GM23248 (cell line): ENCODE data around the gene ZNF521. TPM values are rescaled to one million over a fixed set of nuclear protein-coding genes. Genes with fewer than 3 reads are reported as not detected.

ENCODE experiments used
- DNase-seq: peaks from one replicate; pipeline ENCODE4 v3.0.0-alpha.2; 2015
- H2AFZ ChIP-seq: fragments of 200-600 bp; sonication (generic); 2 replicates; pipeline ENCODE4 v1.6.1; 2016; ENCODE audit warnings: antibody characterized with exemption
- H3F3A ChIP-seq: fragments of 200-600 bp; sonication (generic); 2 replicates; pipeline ENCODE4 v1.6.1; 2016; ENCODE audit warnings: mild to moderate bottlenecking, antibody characterized with exemption, mixed run types; ENCODE audit not compliant: insufficient read depth
- H3K27ac ChIP-seq: fragments of 200-600 bp; sonication (generic); 2 replicates; pipeline ENCODE4 v1.5.1; 2016; ENCODE audit warnings: mild to moderate bottlenecking
- H3K27me3 ChIP-seq: fragments of 200-600 bp; sonication (generic); replicated peaks from 2 replicates; pipeline ENCODE4 v1.6.1; 2016; ENCODE audit warnings: mild to moderate bottlenecking; ENCODE audit not compliant: insufficient read depth
- H3K36me3 ChIP-seq: fragments of 200-600 bp; sonication (generic); 2 replicates; pipeline ENCODE4 v1.6.1; 2016; ENCODE audit warnings: low read depth, mild to moderate bottlenecking
- H3K4me1 ChIP-seq: fragments of 200-600 bp; sonication (generic); 2 replicates; pipeline ENCODE4 v1.6.1; 2016; ENCODE audit warnings: mild to moderate bottlenecking; ENCODE audit not compliant: insufficient read depth
- H3K4me2 ChIP-seq: fragments of 200-600 bp; sonication (generic); one replicate; pipeline ENCODE4 v1.6.1; 2016; ENCODE audit warnings: mild to moderate bottlenecking; ENCODE audit not compliant: unreplicated experiment
- H3K4me3 ChIP-seq: fragments of 200-600 bp; sonication (generic); 2 replicates; pipeline ENCODE4 v1.5.1; 2016; ENCODE audit warnings: mild to moderate bottlenecking
- H3K79me2 ChIP-seq: fragments of 200-600 bp; sonication (generic); 2 replicates; pipeline ENCODE4 v1.6.1; 2016; ENCODE audit warnings: mild to moderate bottlenecking; ENCODE audit not compliant: insufficient read depth
- H3K9ac ChIP-seq: fragments of 200-600 bp; sonication (generic); 2 replicates; pipeline ENCODE4 v1.6.1; 2016; ENCODE audit warnings: mild to moderate bottlenecking
- H3K9me2 ChIP-seq: fragments of 200-600 bp; sonication (generic); 2 replicates; pipeline ENCODE4 v1.6.1; 2016; ENCODE audit warnings: mixed run types, mild to moderate bottlenecking, moderate library complexity; ENCODE audit not compliant: insufficient read depth
- H3K9me3 ChIP-seq: fragments of 200-600 bp; sonication (generic); one replicate; pipeline ENCODE4 v1.6.1; 2017; ENCODE audit warnings: low read depth
- H4K20me1 ChIP-seq: fragments of 200-600 bp; sonication (generic); 2 replicates; pipeline ENCODE4 v1.6.0; 2016; ENCODE audit not compliant: insufficient read depth
- EZH2 ChIP-seq: fragments of 200-600 bp; sonication (generic); IDR thresholded peaks from 2 replicates; pipeline ENCODE4 v1.6.1; 2018; ENCODE audit warnings: antibody characterized with exemption, mild to moderate bottlenecking; ENCODE audit not compliant: insufficient read depth, poor library complexity, severe bottlenecking
- EZH2phosphoT487 ChIP-seq: fragments of 200-600 bp; sonication (generic); IDR thresholded peaks from 2 replicates; pipeline ENCODE4 v1.6.1; 2018; ENCODE audit warnings: antibody characterized with exemption, moderate library complexity, mild to moderate bottlenecking, low read depth; ENCODE audit not compliant: insufficient read depth
- WGBS, 2 experiments: methylation state at CpG; one replicate each; pipeline ENCODE4 v1.1.6; 2015 to 2017; ENCODE audit warnings: low lambda C conversion rate in 2 of 2, low coverage in 1 of 2; ENCODE audit errors: missing lambda C conversion rate in 2 of 2; 5-methylcytosine and 5-hydroxymethylcytosine counted together
- in situ Hi-C: fragments of 300-500 bp; cut with MboI; formaldehyde crosslinking; loops from 2 replicates; pipeline ENCODE4 v1.15.0; 2020
- polyA plus RNA-seq: library from polyadenylated mRNA; unstranded; fragments of >200 nt; fragmentation: Nextera tagmentation; extraction: Ambion mirVana; gene quantifications from 2 replicates; pipeline ENCODE4 v1.2.1, GENCODE V29; 2016
- total RNA-seq: library from RNA; depleted of rRNA; stranded (reverse); fragments of >200 nt; shearing (Covaris generic); gene quantifications from 2 replicates; pipeline ENCODE4 v1.2.3, GENCODE V29; 2014

ZNF521 gene
- total and polyA plus RNA-seq, 2 experiments from 2014 or later: 7.8 to 17.9 TPM

- H3K9ac ChIP-seq: no peak overlapping the region
- TF ChIP-seq EZH2phosphoT487 (no peak), EZH2 (no peak)
- no peak overlapping the region for H3K27ac ChIP-seq
- no peak overlapping the region for H3K4me3 ChIP-seq
- no peaks in the 10 kb centered on the region for H4K20me1 ChIP-seq
- no peaks in the 10 kb centered on the region for H3K9me2 ChIP-seq
- no peaks in the 10 kb centered on the region for H3F3A ChIP-seq
- no peaks in the 10 kb centered on the region for H3K9me3 ChIP-seq
- peaks cover 7% of the 10 kb centered on the region; the same call in 1 of the 2 replicates for H3K4me1 ChIP-seq
- no peaks in the 10 kb centered on the region for H3K79me2 ChIP-seq
- no peaks in the 10 kb centered on the region for H3K27me3 ChIP-seq
- H3K4me2 ChIP-seq: no peak overlapping the region
- in situ Hi-C loops: no loop called here
- 97% methylated on average over 1 of the region's 1 CpG for WGBS, 2 experiments
- no peaks in the 10 kb centered on the region; the same call in 1 of the 2 replicates for H3K36me3 ChIP-seq
- DNase-seq: no peak
- H2AFZ ChIP-seq: no peak overlapping the region
Measured at GRCh38 chr18:25126751-25127150, 225.2 kb downstream of the ZNF521 start.

- no peaks in the 10 kb centered on the region for H3K79me2 ChIP-seq
- in situ Hi-C loops: no loop called here
- no peaks in the 10 kb centered on the region for H3F3A ChIP-seq
- no peak for DNase-seq
- no peak overlapping the region for H3K27ac ChIP-seq
- no peak overlapping the region for H3K4me2 ChIP-seq
- no peak overlapping the region for H3K9ac ChIP-seq
- no peak overlapping the region for H3K4me3 ChIP-seq
- H3K4me1 ChIP-seq: peaks cover 7% of the 10 kb centered on the region; the same call in 1 of the 2 replicates
- TF ChIP-seq EZH2 (no peak), EZH2phosphoT487 (no peak)
- no peaks in the 10 kb centered on the region for H4K20me1 ChIP-seq
- H3K36me3 ChIP-seq: no peaks in the 10 kb centered on the region; the same call in 1 of the 2 replicates
- no peaks in the 10 kb centered on the region for H3K9me2 ChIP-seq
- H3K27me3 ChIP-seq: no peaks in the 10 kb centered on the region
- no peak overlapping the region for H2AFZ ChIP-seq
- WGBS, 2 experiments: 95 to 96% methylated on average over 1 of the region's 1 CpG
- H3K9me3 ChIP-seq: no peaks in the 10 kb centered on the region
Measured at GRCh38 chr18:25125680-25126079, 226.3 kb downstream of the ZNF521 start.

- Histone ChIP-seq H3K36me3 (no peaks in the 10 kb centered on the region; the same call in 1 of the 2 replicates), H3K79me2 (no peaks in the 10 kb centered on the region), H3K27ac (no peak overlapping the region), H3K4me3 (no peak overlapping the region), H3K4me2 (no peak overlapping the region), H4K20me1 (no peaks in the 10 kb centered on the region), H3K9me3 (no peaks in the 10 kb centered on the region), H3K27me3 (no peaks in the 10 kb centered on the region), H3F3A (no peaks in the 10 kb centered on the region), H2AFZ (no peak overlapping the region), H3K9me2 (no peaks in the 10 kb centered on the region), H3K9ac (no peak overlapping the region), H3K4me1 (peaks cover 7% of the 10 kb centered on the region; the same call in 1 of the 2 replicates)
- no peak for TF ChIP-seq EZH2phosphoT487
- no peak for TF ChIP-seq EZH2
- in situ Hi-C loops: no loop called here
- DNase-seq: no peak
- 87 to 91% methylated on average over 6 of the region's 6 CpGs for WGBS, 2 experiments
Measured at GRCh38 chr18:25123438-25124232, 228.3 kb downstream of the ZNF521 start.

- Histone ChIP-seq H4K20me1 (no peaks in the 10 kb centered on the region), H3K27ac (no peak overlapping the region), H3K4me3 (no peak overlapping the region), H3K27me3 (no peaks in the 10 kb centered on the region), H3K36me3 (no peaks in the 10 kb centered on the region; the same call in 1 of the 2 replicates), H3F3A (no peaks in the 10 kb centered on the region), H3K79me2 (no peaks in the 10 kb centered on the region), H3K4me2 (no peak overlapping the region), H3K9ac (no peak overlapping the region), H2AFZ (no peak overlapping the region), H3K4me1 (peaks cover 7% of the 10 kb centered on the region; the same call in 1 of the 2 replicates), H3K9me3 (no peaks in the 10 kb centered on the region), H3K9me2 (no peaks in the 10 kb centered on the region)
- DNase-seq: no peak
- 97 to 100% methylated on average over 2 of the region's 2 CpGs for WGBS, 2 experiments
- TF ChIP-seq EZH2phosphoT487: no peak
- no peak for TF ChIP-seq EZH2
- in situ Hi-C loops: no loop called here
Measured at GRCh38 chr18:25121442-25121841, 230.5 kb downstream of the ZNF521 start.
